AG20443 (cell line): ENCODE results near the gene CLCF1.

ENCODE experiments used
- DNase-seq: peaks from one replicate; pipeline ENCODE4 v3.0.0; 2012; ENCODE audit warnings: low spot score, mixed read lengths

The CLCF1 gene

DNA sequence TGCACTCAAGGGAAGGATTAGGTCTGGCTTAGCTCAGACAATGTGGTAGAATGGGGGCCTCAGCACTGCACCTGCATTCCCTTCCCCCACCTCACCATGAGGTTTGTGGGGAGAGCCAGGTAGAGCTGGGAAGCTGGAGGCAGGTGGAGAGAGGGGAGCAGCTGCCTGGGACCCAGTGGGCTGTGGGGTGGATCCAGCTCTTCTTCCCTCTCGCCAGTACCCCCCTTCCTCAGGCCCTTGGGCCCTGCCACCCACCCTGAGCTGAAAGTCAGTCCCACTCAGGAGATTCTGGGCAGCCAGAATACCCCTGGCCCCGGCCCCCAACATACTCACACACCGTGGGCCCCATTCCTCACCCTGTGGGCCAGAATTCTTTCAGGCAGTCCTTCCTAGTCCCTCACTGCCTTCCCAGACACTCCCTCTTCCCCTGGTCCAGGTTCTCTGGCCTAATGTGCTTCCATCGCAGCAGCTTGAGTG is 17.0 kb downstream of the CLCF1 start:
- DNase-seq = no peak

DNA sequence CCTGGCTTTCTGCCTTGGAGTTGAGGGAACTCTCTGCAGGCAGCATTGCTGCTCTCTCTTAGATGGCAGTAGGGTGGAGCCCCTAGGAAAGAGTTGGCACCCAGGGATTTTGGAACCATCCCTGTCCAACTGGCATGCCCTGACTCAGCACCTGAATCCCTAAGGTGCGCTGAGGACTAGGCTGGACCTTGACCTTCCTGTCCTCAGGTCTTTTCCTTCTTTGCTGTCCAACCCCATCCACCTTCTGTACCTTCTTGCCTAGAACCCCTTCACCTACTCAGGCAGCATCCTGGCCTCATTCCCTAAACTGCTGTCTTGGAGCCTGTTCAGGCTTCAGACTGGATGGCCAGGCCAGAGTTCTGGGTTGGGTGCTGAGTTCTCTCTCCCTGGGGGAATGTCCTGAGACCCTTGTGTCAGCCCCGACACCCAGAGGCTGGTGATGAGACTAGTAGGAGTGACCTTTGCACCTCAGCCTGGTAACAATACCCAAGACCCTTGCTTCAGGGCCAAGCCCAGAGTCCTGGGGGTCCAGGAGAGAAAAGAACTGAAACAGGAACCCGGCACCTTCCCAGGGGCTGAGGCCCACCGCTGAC is 17.5 kb downstream of the CLCF1 start:
- DNase-seq = peak; percentile 2

DNA sequence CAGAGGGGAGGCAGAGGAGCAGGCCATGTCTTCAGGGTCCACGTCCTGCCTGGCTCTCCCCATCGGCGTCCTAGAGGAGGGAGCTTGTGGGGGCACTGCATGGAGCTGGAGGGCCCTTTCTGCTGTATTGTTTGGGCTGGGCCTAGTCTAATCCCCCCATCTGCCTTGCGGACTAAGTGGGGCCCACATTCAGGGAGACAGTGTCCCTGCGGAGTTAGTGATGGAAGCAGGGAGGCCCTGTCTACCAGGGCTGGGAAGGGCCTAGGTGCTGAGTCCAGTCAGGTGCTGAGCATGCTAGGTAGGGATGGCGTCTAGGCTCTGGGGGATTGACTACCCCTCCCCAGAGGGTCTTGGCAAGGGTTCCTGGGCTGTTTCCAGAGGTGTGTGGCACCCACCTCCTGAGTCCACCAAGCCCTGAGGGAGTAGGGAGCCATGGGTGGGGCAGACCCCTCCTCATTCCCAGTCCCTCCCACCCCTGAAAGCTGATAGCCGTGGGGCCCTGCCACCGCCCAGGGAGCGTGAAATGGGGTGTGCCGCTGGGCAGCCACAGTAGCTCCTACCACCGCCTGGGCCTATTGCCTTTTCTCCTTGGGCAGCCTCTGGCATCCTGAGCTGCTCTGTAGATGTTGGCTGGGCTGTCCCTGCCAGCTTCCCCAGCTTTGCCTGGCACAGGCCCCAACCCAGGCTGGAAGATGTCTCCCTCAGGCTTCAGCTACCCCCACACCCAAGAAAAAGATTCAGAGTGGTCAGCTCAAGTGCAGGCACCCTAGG is 18.2 kb downstream of the CLCF1 start:
- DNase-seq = peak; percentile 11

DNA sequence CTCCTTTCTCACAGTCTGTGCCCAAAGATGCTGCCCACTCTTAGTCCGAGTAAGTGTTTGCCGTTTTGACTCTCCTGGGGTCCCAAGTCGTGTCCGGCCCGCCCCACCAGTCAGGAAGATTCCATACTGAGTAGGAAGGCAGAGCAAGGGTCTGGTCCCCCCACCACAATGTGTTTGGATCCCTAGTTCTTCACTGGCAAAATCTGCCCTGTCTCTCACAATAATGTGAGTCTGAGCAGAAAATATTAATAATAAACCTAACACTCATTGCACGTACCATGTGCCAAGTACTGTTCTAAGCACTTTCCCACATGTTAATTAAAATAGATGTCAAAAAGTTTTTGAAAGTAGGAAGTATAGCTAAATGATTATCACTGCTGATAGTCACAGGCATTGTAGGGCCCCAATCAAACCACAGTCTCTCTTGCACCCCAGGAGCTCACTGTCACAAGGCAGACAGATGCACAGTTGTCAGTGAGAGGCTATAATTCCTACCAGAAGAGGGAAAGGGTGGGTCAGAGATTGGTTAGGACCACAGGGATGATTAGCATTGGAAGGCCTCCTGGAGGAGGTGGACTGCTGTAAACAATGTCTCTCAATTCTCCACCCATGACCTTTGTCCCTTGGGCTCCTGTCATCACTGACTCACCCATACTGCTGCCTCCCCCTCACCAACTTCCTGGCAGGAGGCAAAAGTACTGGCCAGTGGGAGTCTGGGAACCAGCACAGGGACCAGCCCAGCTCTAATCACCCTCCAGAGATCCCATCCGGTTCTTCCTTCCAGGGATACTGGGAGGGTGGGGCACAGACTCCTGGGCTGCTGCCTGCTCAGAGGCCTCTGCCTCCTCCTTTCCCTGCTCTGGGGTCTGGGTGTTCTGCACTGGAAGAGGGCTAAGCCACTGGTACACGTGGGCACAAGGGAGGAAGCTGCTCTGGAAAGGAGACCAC is 19.0 kb downstream of the CLCF1 start:
- DNase-seq = peak; percentile 91

DNA sequence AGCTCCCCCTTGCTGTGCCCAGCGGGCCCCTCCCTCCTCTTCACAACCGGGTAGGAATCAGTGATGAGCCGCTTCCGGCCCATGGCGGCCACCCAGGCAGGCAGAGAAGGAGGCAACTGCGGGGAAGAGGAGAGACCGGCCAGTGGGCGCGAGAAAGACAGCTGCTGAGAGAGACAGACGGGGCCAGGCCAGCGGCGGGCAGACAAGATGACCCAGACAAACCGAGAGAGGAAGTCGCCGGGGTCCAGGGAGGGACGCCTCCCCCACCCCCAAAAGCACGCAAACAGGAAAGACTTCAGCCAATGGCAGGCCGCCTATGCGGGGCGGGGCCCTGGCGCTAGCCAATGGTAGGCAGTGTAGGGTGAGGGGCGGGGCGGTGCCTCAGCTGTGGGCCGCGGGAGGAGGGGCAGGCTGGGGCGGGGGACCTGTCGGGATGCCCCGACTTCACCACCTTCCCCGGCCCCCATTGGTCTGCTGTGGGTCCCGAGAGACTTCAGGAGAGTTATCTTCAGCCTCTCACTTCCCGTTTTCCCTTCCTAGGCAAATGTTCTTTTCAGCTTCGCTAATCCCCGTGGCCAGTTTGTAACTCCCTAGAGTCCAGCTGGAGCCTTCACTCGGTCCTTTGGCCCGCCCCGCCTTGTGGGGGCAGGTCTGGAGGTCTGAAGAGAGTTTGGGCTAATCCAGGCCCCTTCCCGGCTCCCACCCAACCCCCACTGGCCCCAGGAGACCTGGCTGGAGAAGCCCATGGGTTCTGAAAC is 19.9 kb downstream of the CLCF1 start, which contains the start of gene POLD4:
TSS of gene POLD4 (minus strand) at position 230 of the 758 bp plus-strand sequence. CDS start at position 83, 147 bp downstream.
- DNase-seq = peak; percentile 96

DNA sequence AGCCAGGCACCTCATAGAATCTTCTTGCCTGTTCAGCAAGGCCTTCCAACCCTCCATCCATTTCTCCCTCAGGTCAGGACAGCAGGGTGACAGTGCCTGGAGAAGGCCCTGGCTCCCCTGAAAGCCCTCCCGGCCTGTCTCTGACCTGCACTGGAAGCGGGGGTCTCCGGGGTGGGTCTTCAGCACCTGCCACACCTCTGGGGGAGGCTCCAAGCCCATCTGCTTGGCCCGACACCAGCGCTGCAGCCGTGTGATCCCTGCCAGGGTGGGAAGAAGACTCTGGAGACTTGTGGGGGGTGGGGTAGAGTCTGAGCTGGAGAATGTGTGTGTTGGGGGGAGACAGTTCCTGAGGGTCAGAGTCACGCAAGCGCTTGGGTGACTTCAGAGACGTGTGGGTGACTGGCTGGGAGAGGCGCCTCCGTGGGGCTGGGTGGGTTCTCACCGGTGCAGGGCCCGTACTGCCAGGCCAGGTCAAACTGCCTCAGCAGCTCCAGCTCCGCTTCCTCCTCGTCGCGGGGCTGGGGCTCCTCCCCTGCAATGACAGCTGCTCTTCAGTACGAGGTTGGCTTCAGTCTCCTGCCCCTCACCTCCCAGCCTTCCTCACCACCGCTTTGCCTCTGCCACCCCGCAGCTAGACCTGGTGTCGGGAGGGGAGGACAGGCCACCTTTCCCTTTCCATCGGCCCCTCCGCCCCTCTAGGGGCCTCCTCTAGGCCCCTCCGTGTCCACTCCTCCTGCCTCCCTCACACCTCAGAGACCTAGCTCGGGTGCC is 20.7 kb downstream of the CLCF1 start:
- peak; percentile 29 for DNase-seq

DNA sequence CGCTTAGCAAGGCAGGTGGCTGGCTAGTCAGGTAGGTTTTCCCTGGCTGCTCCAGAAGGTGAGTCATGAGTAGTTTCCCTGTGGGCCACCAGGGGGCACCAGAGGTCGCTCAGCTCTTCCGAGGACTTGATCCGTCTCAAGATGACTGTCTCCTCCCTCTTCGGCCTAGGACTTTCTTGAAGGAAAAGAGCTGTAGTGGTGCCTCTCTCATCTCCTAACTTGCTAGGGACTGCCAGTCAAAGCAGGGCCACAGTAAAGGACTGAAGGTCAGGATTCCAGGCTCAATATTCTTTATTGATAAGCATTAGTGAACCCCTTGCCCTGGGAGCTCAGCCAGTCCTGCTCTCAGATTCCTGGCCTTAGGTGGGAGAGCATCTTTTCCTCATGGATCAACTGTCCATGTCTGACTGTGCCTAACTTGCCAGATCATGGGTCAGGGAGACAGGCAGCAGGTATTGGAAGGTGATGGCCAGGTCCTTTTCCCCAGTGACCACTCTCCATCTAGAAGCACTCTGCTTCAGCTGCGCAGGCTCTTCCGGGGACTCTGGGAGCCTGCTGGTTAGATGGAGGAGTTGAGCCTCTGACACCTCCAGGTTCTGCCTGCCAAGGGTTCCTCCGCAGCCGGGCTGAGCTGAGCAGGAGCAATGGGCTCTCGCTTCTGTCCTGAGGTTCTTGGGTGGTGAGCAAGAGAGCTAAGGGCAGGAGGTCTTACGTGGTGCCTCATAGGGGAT is 22.0 kb downstream of the CLCF1 start:
- peak; percentile 86 for DNase-seq

DNA sequence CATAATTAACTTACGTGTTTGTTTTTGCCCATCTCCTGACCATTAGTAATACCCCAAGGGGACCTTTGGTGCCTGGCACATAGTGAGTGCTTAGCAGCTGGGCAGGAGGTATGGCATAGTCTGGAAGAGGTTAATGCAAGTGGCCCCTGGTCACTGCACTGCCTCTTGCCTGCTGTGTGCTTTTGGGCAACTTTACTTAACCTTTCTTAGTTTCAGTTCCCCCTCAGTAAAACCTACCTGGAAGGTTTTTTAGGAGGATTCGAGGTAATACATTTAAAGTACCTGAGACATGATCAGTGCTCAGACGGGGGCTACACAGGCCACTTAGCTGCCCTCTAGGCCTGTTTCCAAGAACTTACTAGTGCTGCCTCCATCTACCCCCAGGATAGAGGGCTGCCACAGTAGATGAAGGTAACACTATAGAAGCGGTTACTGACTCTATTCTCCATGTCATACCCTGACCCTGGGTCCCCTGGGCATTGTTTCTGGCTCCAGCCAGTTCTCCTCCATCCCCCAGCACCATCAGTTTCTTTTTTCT is 23.4 kb downstream of the CLCF1 start:
- no peak for DNase-seq

DNA sequence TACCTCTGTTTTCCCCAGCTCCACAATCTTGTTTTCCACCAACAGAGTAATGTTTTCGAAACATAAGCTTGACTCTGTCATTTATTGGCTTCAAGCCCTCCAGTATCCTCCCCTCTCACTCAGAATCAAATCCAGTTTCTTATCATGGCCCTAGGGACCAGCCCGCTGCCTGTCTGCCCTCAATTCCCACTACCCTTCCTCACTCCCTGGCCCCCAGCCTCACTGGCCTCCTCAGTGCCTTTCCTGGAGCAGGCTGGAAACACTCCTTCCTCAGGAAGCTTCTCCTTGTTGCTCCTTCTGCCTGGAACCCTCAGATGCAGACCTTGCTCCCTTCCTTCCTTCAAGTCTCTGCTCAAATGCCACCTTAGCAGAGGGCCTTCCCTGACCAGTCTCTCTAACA is 23.9 kb downstream of the CLCF1 start:
- DNase-seq = peak; percentile 4

- peak; percentile 10 for DNase-seq
Observed at GRCh38 chr11:67349036-67349435, 24.4 kb downstream of the CLCF1 start.

GRCh38 chr11:67347964-67348749 is 25.2 kb downstream of the CLCF1 start:
- DNase-seq = peak; percentile 14

DNA sequence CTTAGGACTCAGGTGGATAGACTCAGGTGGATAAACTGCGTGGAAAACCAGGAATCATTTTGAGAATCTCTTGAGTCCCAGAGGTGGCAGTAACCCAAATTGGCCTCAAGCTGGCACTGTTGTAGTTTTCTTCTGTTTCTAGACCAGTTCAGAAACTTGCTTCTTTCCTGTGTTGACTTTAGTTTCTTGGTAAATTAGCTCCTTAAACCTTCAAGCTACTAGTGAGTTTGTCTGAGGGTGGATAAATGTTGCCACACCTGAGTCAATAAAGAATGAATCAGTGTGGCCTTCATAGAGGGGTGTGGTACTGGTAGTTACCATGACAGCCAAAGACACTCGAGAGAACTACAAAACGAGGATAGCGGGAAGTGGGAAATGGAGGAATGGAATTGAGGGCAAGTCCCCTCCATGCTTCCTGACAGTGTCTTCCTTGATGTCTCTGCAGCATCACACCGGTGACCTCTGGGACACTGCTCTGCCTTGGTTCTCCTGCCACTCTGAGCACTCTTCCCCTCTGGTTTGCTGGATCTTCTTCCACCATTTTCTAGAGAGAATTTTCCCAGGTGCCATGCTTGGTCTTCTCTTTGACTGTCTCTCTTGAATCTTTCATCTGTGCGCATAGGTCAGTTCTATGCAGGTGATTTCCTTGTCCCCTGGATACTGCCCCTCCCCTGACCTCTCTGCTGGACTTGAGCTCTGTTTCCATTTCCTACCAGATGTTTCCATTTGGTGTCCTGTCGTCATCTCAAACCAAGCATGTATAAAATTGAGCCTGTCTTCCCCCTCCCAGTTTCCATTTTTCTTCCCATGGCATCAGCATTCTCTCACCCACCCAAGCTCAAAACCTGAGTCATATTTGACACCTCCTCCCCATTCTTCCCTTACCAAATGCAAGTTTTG is 27.2 kb downstream of the CLCF1 start:
- DNase-seq = peak; percentile 58

- DNase-seq = no peak
Observed at GRCh38 chr11:67345247-67345919, 28.0 kb downstream of the CLCF1 start.

DNA sequence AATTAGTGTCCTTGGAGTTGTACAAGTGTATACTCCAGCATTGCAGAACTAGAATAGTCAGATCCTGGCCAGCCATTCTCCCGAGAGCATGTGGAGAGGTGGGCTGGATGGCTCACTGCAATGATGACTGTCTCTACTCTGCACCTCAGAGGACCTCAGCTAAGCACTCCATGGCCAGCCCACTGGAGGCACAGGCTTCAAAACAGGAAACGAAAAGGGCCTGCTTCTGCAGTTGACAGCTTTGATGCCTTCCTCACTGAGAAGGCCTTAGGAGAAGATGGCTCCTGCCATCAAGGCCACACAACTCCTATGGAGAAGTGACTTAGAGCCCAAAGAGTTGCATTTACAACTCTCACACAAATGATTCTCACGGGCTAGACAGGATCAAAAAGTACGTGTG is 29.1 kb downstream of the CLCF1 start:
- DNase-seq = no peak

DNA sequence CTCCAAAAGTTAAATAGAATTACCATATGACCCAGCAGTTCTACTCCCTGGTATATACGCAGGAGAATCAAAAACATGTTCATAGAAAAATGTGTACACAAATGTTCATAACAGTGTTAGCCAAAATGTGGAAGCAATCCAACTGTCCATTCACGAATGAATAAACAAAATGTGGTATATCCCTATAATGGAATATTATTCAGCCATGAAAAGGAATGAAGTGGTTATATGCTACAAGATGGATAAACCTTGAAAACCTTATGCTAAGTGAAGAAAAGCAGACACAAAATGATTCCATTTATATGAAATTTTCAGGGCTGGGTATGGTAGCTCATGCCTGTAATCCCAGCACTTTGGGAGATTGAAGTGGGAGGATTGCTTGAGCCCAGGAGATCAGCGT is 36.1 kb downstream of the CLCF1 start:
- DNase-seq = no peak

- DNase-seq = no peak
Observed at GRCh38 chr11:67332081-67332691, 41.2 kb downstream of the CLCF1 start.

GRCh38 chr11:67323526-67323925 is 49.9 kb downstream of the CLCF1 start:
- DNase-seq = no peak
